GM12891 (cell line): Measurements from ENCODE around the gene HJURP.

Experiments used
- DNase-seq: peaks from one replicate; pipeline ENCODE4 v3.0.0; 2011; ENCODE audit warnings: low spot score; ENCODE audit not compliant: insufficient read length
- FAIRE-seq: peaks from 2 replicates; lab custom pipeline; 2011; peaks lifted over from hg19 to GRCh38; lab: Jason Lieb, UNC
- PAX5 ChIP-seq: IDR thresholded peaks from 2 replicates; pipeline ENCODE4 v1.6.1; 2011; ENCODE audit warnings: low read length, moderate library complexity, mild to moderate bottlenecking; ENCODE audit not compliant: insufficient read depth, severe bottlenecking
- POLR2A ChIP-seq: IDR thresholded peaks from 2 replicates; pipeline ENCODE4 v1.6.1; 2011; ENCODE audit warnings: low read depth, low read length, control low read depth
- POLR2AphosphoS5 ChIP-seq: IDR thresholded peaks from 2 replicates; pipeline ENCODE4 v1.6.1; 2011; ENCODE audit warnings: low read depth, low read length, control low read depth
- POU2F2 ChIP-seq: IDR thresholded peaks from 2 replicates; pipeline ENCODE4 v1.6.1; 2011; ENCODE audit warnings: low read depth, mild to moderate bottlenecking, control low read depth, low read length, moderate library complexity
- SPI1 ChIP-seq: IDR thresholded peaks from 2 replicates; pipeline ENCODE4 v1.6.1; 2011; ENCODE audit warnings: low read depth, low read length, control low read depth
- TAF1 ChIP-seq: IDR thresholded peaks from 2 replicates; pipeline ENCODE4 v1.6.1; 2011; ENCODE audit warnings: low read depth, low read length, control low read depth

The HJURP gene

DNA sequence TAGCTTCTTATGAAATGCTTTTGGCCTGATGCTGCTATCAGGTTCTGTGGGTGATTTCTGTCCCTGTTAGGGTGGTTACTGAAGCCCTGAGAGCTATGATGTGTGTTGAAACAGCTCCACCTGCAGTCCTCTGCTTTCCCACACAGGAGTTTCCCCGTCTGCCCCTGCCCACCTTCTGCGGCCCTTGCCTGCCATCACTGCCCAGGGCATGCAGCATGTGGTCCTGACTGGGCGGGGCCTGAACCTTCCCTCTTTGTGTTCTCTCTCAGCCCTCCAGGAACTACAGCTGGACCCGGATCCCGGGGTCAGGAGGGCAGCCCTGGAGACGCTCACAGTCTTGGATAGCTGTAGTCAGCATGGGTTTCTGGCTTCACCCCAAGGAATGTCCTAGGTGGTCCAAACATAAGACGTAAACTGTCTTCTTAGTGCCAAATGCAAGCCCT, 21.4 kb downstream of the HJURP start:
- FAIRE-seq (no peak), DNase-seq (no peak)
- TF ChIP-seq POU2F2 (no peak), SPI1 (no peak), TAF1 (no peak), PAX5 (no peak), POLR2A (no peak), POLR2AphosphoS5 (no peak)

GRCh38 chr2:233832414-233832813, 21.9 kb downstream of the HJURP start:
- FAIRE-seq (no peak), DNase-seq (no peak)
- no peak for TF ChIP-seq POLR2AphosphoS5
- no peak for TF ChIP-seq SPI1
- TF ChIP-seq TAF1, result no peak
- no peak for TF ChIP-seq POLR2A
- no peak for TF ChIP-seq POU2F2
- TF ChIP-seq PAX5, result no peak

DNA sequence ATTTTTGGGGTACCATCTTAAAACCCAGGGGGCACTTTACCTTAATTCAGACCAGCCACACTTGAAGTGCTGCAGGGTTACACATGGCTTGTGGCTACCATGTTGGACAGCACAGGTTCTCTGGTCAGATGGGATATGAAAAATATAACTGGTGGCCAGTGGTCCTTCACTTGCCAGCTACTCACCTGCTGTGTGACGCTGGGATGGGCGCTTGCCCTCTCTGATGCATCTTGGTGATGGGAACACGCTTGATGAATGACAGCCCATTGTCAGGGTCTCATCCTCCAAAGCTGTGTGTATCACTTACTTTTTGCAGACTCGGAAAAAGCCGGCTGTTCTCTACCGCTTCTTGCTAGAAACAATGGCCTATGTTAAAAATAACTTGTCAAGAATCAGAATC, 22.5 kb downstream of the HJURP start:
- no peak for DNase-seq
- TF ChIP-seq PAX5, result no peak
- no peak for TF ChIP-seq POLR2AphosphoS5
- TF ChIP-seq TAF1, result no peak
- TF ChIP-seq POLR2A, result no peak
- TF ChIP-seq POU2F2, result no peak
- no peak for TF ChIP-seq SPI1
- no peak for FAIRE-seq

DNA sequence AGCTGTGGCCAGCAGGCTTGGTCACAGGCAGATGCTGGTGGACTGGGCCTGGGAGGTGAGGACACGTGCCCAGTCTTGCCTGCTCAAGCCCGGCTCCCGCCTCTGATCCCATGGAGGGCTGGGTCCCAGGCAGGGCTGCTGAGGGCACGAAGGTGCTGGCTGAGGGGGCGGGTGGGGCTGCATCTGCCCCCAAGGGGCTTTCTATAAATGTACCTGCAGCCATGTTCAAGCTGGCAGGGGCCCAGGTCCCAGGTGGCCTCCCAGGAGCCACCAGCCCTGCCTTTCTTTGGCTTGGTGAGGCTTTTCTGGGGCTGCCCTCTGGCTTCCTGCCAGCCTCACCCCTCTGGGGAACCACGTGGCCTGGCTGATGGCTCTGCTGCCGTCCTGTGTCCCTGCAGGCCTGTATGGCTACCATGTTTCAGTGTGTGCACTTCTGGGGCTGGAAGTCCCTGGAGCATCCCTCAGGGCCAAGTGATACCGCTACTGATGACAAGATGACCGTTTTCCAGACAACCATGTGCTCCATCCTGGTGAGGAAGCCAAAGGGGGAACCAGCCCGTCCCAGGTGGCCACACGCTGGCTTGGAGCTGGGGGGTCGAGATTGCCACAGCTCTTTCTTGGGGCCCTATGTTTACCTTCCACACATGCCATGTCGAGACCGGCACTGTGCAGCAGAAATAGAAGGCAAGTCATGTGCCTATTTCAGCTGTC, 23.2 kb downstream of the HJURP start:
- DNase-seq (no peak), FAIRE-seq (no peak)
- TF ChIP-seq SPI1, result no peak
- TF ChIP-seq POLR2A, result no peak
- no peak for TF ChIP-seq PAX5
- TF ChIP-seq POU2F2, result no peak
- no peak for TF ChIP-seq POLR2AphosphoS5

- TF ChIP-seq TAF1 (no peak), POLR2AphosphoS5 (no peak), POU2F2 (no peak), POLR2A (no peak), SPI1 (no peak), PAX5 (no peak)
- DNase-seq (no peak), FAIRE-seq (no peak)
These were observed 24.1 kb downstream of the HJURP start for GRCh38 chr2:233830111-233830802.

- TF ChIP-seq POLR2AphosphoS5 (no peak), TAF1 (no peak), PAX5 (no peak), POLR2A (no peak), POU2F2 (no peak), SPI1 (no peak)
- FAIRE-seq (no peak), DNase-seq (no peak)
These were observed 24.9 kb downstream of the HJURP start for GRCh38 chr2:233829193-233830110.

GRCh38 chr2:233828546-233829192, 25.7 kb downstream of the HJURP start:
- no peak for TF ChIP-seq POLR2AphosphoS5
- DNase-seq (no peak), FAIRE-seq (no peak)

GRCh38 chr2:233824373-233824772, 30.0 kb downstream of the HJURP start:
- TF ChIP-seq SPI1, result no peak
- TF ChIP-seq PAX5, result no peak
- no peak for TF ChIP-seq TAF1
- no peak for TF ChIP-seq POLR2A
- no peak for TF ChIP-seq POLR2AphosphoS5
- TF ChIP-seq POU2F2, result no peak
- DNase-seq (no peak), FAIRE-seq (no peak)

GRCh38 chr2:233823731-233824121, 30.6 kb downstream of the HJURP start:
- no peak for FAIRE-seq
- no peak for TF ChIP-seq POLR2AphosphoS5
- no peak for TF ChIP-seq PAX5
- no peak for TF ChIP-seq POLR2A
- no peak for TF ChIP-seq SPI1
- no peak for TF ChIP-seq TAF1
- TF ChIP-seq POU2F2, result no peak
- no peak for DNase-seq
